Natural killer cell (primary cell): ENCODE results near the gene AOAH. TPM values are rescaled to one million over a fixed set of nuclear protein-coding genes. Genes with fewer than 3 reads are reported as not detected.
A peak's percentile ranks its signal among the peaks of the same experiment; 100 is the strongest.

Source experiments
- ATAC-seq, 3 donors: fragments of 150-1000 bp in 2 of 3; fragments of 200-7000 bp in 1 of 3; cut with Tn5 transposase; 1 replicate in 1 of 3; 2 replicates in 2 of 3; pipeline ENCODE4 v1.10.0; 2021; ENCODE audit warnings: mild to moderate bottlenecking in 2 of 3, moderate library complexity in 2 of 3
- DNase-seq, 2 donors: peaks; one replicate each; pipeline versions ENCODE4 v3.0.0 to v3.0.0-alpha.2; 2013 to 2021; ENCODE audit warnings: mixed read lengths in 1 of 2
- H3K27ac ChIP-seq: one replicate; pipeline ENCODE4 v1.5.1; 2013; ENCODE audit warnings: mild to moderate bottlenecking, low read length
- H3K27me3 ChIP-seq: one replicate; pipeline ENCODE4 v1.6.1; 2013; ENCODE audit warnings: low read length; ENCODE audit not compliant: control insufficient read depth, insufficient read depth
- H3K36me3 ChIP-seq: one replicate; pipeline ENCODE4 v1.6.1; 2013; ENCODE audit warnings: low read length; ENCODE audit not compliant: control insufficient read depth, insufficient read depth
- H3K4me1 ChIP-seq: one replicate; pipeline ENCODE4 v1.6.1; 2013; ENCODE audit warnings: low read length; ENCODE audit not compliant: control insufficient read depth, insufficient read depth
- H3K4me3 ChIP-seq: one replicate; pipeline ENCODE4 v1.5.1; 2013; ENCODE audit warnings: low read length
- H3K9me3 ChIP-seq: one replicate; pipeline ENCODE4 v1.6.1; 2013; ENCODE audit warnings: low read length; ENCODE audit not compliant: control insufficient read depth, insufficient read depth
- H3K27ac Mint-ChIP-seq, 2 donors: one replicate each; pipeline ENCODE4 v1.8.0; 2022; ENCODE audit warnings: mild to moderate bottlenecking in 2 of 2, mixed read lengths in 2 of 2, moderate library complexity in 1 of 2
- H3K27me3 Mint-ChIP-seq, 2 donors: one replicate each; pipeline ENCODE4 v1.8.0; 2022; ENCODE audit warnings: low read depth in 2 of 2, mixed read lengths in 2 of 2
- H3K36me3 Mint-ChIP-seq: one replicate; pipeline ENCODE4 v1.8.0; 2022; ENCODE audit warnings: mixed read lengths
- H3K4me1 Mint-ChIP-seq, 2 donors: one replicate each; pipeline ENCODE4 v1.8.0; 2022; ENCODE audit warnings: mixed read lengths in 2 of 2
- H3K4me3 Mint-ChIP-seq: one replicate; pipeline ENCODE4 v1.8.0; 2022; ENCODE audit warnings: mild to moderate bottlenecking, moderate library complexity, mixed read lengths
- H3K9me3 Mint-ChIP-seq, 2 donors: one replicate each; pipeline ENCODE4 v1.8.0; 2022; ENCODE audit warnings: mixed read lengths in 2 of 2
- CTCF ChIP-seq: fragments of 200-600 bp; IDR thresholded peaks from one replicate; pipeline ENCODE4 v1.8.0; 2022; ENCODE audit warnings: antibody characterized with exemption
- WGBS: methylation state at CpG from one replicate; pipeline ENCODE4 v1.1.7; 2013; ENCODE audit warnings: missing lambda C conversion rate; ENCODE audit not compliant: insufficient coverage; 5-methylcytosine and 5-hydroxymethylcytosine counted together
- intact Hi-C: fragments of 100-400 bp; cut with micrococcal nuclease; formaldehyde crosslinking; loops from one replicate; pipeline ENCODE4 v1.14.2; 2022
- total RNA-seq, 4 donors: library from RNA; stranded (reverse); fragments of 120-200 nt in 1 of 4; gene quantifications; one replicate each; pipeline versions ENCODE4 v1.2.3 to v1.2.4, GENCODE V29; 2013 to 2022

AOAH gene
- total RNA-seq, 3 donors from 2014 or later (not counting 1 experiment from before 2014, with no cell fraction given) = 263 to 403 (median 312) TPM

DNA sequence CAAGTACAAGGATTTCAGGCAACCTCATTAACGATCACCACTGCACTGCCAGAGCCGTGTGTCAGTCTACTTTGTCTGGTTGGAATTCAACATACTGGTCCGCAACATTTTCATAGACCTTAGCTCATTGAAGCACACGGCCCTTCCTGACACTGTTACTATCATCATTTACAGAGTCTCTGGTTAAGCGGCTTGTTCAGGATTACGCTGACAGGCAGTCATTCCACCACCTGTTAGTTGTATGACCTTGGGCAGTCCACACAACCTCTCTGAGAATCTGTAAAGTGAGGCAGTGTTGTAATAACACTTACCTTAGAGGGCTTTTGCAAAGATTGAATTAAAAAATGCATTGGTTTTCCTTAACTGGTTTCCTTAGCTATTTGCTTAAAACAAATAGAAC is 112.6 kb downstream of the AOAH start:
- H3K27ac ChIP-seq = no peak overlapping the region
- no peak overlapping the region for H3K4me3 ChIP-seq
- peaks cover 86% of the 10 kb centered on the region for H3K36me3 ChIP-seq
- H3K4me1 ChIP-seq = peaks cover 3% of the 10 kb centered on the region
- WGBS = over 99% methylated on average over 6 of the region's 6 CpGs
- H3K27me3 ChIP-seq = no peaks in the 10 kb centered on the region
- no peak overlapping the region for H3K4me3 Mint-ChIP-seq
- intact Hi-C loops = no loop called here
- H3K9me3 ChIP-seq = no peaks in the 10 kb centered on the region
- peaks cover 23 to 31% of the 10 kb centered on the region in 2 donors for H3K4me1 Mint-ChIP-seq
- ATAC-seq (no peak), DNase-seq (no peak)
- no peak for TF ChIP-seq CTCF
- H3K9me3 Mint-ChIP-seq = no peaks in the 10 kb centered on the region
- peaks cover 43% of the 10 kb centered on the region for H3K36me3 Mint-ChIP-seq
- no peaks in the 10 kb centered on the region for H3K27me3 Mint-ChIP-seq
- peak overlapping the region; percentile 61 to 80 for H3K27ac Mint-ChIP-seq

GRCh38 chr7:36607721-36608095 is 116.6 kb downstream of the AOAH start:
- H3K27ac Mint-ChIP-seq = peak overlapping the region; percentile 78 to 82

GRCh38 chr7:36606976-36607720 is 117.1 kb downstream of the AOAH start:
- Mint-ChIP-seq H3K4me3 (no peak overlapping the region), H3K27me3 (no peaks in the 10 kb centered on the region), H3K27ac (peak overlapping the region; percentile 78 to 82), H3K9me3 (no peaks in the 10 kb centered on the region), H3K4me1 (peaks cover 38 to 45% of the 10 kb centered on the region in 2 donors), H3K36me3 (peaks cover 22% of the 10 kb centered on the region)
- no peak for DNase-seq
- intact Hi-C loops = no loop called here
- H3K4me3 ChIP-seq = no peak overlapping the region
- no peaks in the 10 kb centered on the region for H3K27me3 ChIP-seq
- ATAC-seq = no peak
- 97% methylated on average over 6 of the region's 6 CpGs for WGBS
- peaks cover 75% of the 10 kb centered on the region for H3K36me3 ChIP-seq
- no peaks in the 10 kb centered on the region for H3K9me3 ChIP-seq
- no peak overlapping the region for H3K27ac ChIP-seq
- no peak for TF ChIP-seq CTCF
- H3K4me1 ChIP-seq = peaks cover 5% of the 10 kb centered on the region

More at GRCh38 chr7:36607721-36608095, 116.6 kb downstream of the AOAH start:
- H3K4me3 Mint-ChIP-seq = no peak overlapping the region
- H3K4me1 Mint-ChIP-seq = peaks cover 35 to 40% of the 10 kb centered on the region in 2 donors
- ATAC-seq (no peak), DNase-seq (no peak)
- no peaks in the 10 kb centered on the region for H3K27me3 Mint-ChIP-seq
- TF ChIP-seq CTCF = no peak
- no peak overlapping the region for H3K4me3 ChIP-seq
- peaks cover 5% of the 10 kb centered on the region for H3K4me1 ChIP-seq
- no peaks in the 10 kb centered on the region for H3K9me3 ChIP-seq
- H3K27me3 ChIP-seq = no peaks in the 10 kb centered on the region
- 85% methylated on average over 3 of the region's 3 CpGs for WGBS
- peaks cover 27% of the 10 kb centered on the region for H3K36me3 Mint-ChIP-seq
- H3K9me3 Mint-ChIP-seq = no peaks in the 10 kb centered on the region
- H3K36me3 ChIP-seq = peaks cover 78% of the 10 kb centered on the region
- no peak overlapping the region for H3K27ac ChIP-seq
- intact Hi-C loops = no loop called here
